Heart right ventricle (tissue), 16 donors: ENCODE data around the gene LRMDA. TPM values are rescaled to one million over a fixed set of nuclear protein-coding genes. Genes with fewer than 3 reads are reported as not detected.

Experiments
- ATAC-seq, 8 donors: fragments of 200-7000 bp; cut with Tn5 transposase; one replicate each; pipeline ENCODE4 v1.9.1; 2020; ENCODE audit warnings: mild to moderate bottlenecking in 8 of 8, moderate library complexity in 8 of 8, moderate number of reproducible peaks in 1 of 8
- DNase-seq, 2 donors: peaks; one replicate each; pipeline ENCODE4 v3.0.0-alpha.2; 2020
- H3K27ac ChIP-seq, 10 donors: fragments of 200-600 bp; sonication (generic) in 2 of 10; one replicate each; pipeline versions ENCODE4 v1.5.0 to v1.8.0; 2020 to 2022; ENCODE audit warnings: mild to moderate bottlenecking in 3 of 10
- H3K27me3 ChIP-seq, 7 donors: fragments of 200-600 bp; one replicate each; pipeline ENCODE4 v1.8.0; 2021 to 2022; ENCODE audit warnings: mild to moderate bottlenecking in 2 of 7
- H3K36me3 ChIP-seq, 9 donors: fragments of 200-600 bp; sonication (generic) in 1 of 9; one replicate each; pipeline versions ENCODE4 v1.5.0 to v1.8.0; 2020 to 2022; ENCODE audit warnings: mild to moderate bottlenecking in 2 of 9
- H3K4me1 ChIP-seq, 9 donors: fragments of 200-600 bp; sonication (generic) in 1 of 9; one replicate each; pipeline versions ENCODE4 v1.5.0 to v1.8.0; 2020 to 2022; ENCODE audit warnings: mild to moderate bottlenecking in 4 of 9
- H3K4me3 ChIP-seq, 10 donors: fragments of 200-600 bp; sonication (generic) in 2 of 10; one replicate each; pipeline versions ENCODE4 v1.5.0 to v1.8.0; 2020 to 2022; ENCODE audit warnings: mild to moderate bottlenecking in 7 of 10, moderate library complexity in 2 of 10
- H3K9me3 ChIP-seq, 11 donors: fragments of 200-600 bp in 10 of 11; sonication (generic) in 2 of 11; one replicate each; pipeline versions ENCODE4 v1.5.0 to v1.8.0; 2013 to 2022; ENCODE audit warnings: mild to moderate bottlenecking in 2 of 11, control low read depth in 1 of 11, moderate library complexity in 1 of 11
- WGBS, 2 donors: extraction: QIAGEN DNeasy Blood & Tissue Kit; methylation state at CpG; one replicate each; pipeline ENCODE4 v1.1.7; 2013; ENCODE audit warnings: inconsistent platforms in 1 of 2; 5-methylcytosine and 5-hydroxymethylcytosine counted together
- intact Hi-C, 10 donors: fragments of 100-400 bp; cut with DNase I; formaldehyde crosslinking; loops; one replicate each; pipeline versions ENCODE4 v1.11.1 to v1.14.2; 2022
- polyA plus RNA-seq, 2 donors: library from polyadenylated mRNA; stranded (reverse); fragments of 200-250 nt; gene quantifications; one replicate each; pipeline ENCODE4 v1.2.3, GENCODE V29; 2013
- total RNA-seq, 10 donors: library from RNA; stranded (reverse); fragmentation: NEBNext Ultra II Directional in 3 of 10; extraction: Animal tissue kit (Norgen Biotek cat#: 25700) in 3 of 10; gene quantifications; one replicate each; pipeline versions ENCODE4 v1.2.1 to v1.2.4, GENCODE V29; 2021 to 2023
- TF ChIP-seq, protein P1 (sequence below), 9 donors: fragments of 200-600 bp; sonication (generic) in 2 of 9; IDR thresholded peaks; one replicate each; pipeline versions ENCODE4 v1.5.0 to v1.8.0; 2021 to 2022; ENCODE audit warnings: antibody characterized with exemption in 9 of 9, mild to moderate bottlenecking in 5 of 9, moderate library complexity in 1 of 9
- donor health status: Arrhythmogenic right ventricular cardiomyopathy.
- donor health status: ischemic (EF 13 %, LVEDD 7.1; RV severe dilation, severe dysfunction).
- donor health status: healthy with polysubstance abuse.
- donor health status: DM: no; HTN: yes; CAD: no.
- donor health status: DM: no; HTN: no; CAD: no.
- donor health status: ischemic (EF 25% LVEDD 6.9; RV normal size, moderate dysfunction).
- donor health status: ischemic (EF 25% LVEDD 5.7; RV mildly dilated, moderate dysfunction).
- donor health status: healthy.
- donor health status: DM: yes; HTN: yes; CAD: no.
- donor health status: Ischemic cardiomyopathy.
- donor health status: ischemic (EF 35%, LVEDD 5.7; RV mildly dilated, moderate dysfunction).
- donor health status: nonischemic (EF 11% LVEDD 7.7; RV severe dilation, severe dysfunction).
- donor health status: DM: yes; HTN: yes; CAD: no.
- donor health status: PGD.
- donor health status: ischemic (EF 29% LVEDD 5.4; RV normal size, mild dysfunction).
- donor health status: nonischemic (EF 23%, LVEDD 6.1; RV moderate dilation, normal function).

Gene LRMDA
- total and polyA plus RNA-seq, 12 donors = 4.0 to 59.8 (median 12.7) TPM

DNA sequence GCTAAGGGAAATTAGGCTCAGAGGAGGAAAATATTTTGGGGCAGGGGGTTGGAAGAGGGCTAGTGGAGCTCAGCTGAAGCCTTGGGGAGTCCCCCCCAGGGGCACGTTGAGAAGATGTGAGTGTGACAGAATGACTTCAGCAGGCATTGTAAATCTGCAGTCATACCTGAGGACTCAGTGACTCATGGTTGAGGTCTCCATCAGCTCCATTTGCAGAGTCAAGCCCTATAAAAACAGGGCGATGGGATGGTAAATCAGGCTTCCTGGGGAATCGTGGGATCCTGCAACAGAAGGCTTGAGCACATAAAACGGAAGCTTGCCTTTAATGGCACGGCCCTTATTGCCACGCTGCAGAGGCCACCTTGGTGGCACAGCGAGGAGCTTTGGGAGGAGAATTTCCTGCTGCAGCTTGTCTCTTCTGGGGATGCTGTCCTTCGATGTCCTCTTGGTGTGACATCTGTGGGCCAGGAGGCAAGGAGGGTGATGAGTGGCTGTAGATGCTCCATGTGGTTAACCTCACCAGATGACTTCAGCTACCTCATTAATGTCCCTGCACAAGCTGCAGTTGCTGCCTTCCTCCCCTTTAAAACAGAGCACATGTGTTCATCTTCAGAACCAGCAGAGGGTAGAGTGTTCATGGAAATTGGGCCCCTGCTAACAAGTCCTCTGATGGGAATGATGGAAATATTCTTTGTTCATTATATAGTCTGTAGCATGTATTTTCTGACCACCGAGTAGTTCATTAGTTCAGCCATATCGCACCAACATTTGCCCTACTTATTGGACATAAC is 285.9 kb downstream of the LRMDA start:
- no peak overlapping the region for H3K4me3 ChIP-seq
- DNase-seq = no peak
- intact Hi-C loops = no loop called here

GRCh38 chr10:75718991-75719390 is 287.6 kb downstream of the LRMDA start:
- TF ChIP-seq, protein P1, sequence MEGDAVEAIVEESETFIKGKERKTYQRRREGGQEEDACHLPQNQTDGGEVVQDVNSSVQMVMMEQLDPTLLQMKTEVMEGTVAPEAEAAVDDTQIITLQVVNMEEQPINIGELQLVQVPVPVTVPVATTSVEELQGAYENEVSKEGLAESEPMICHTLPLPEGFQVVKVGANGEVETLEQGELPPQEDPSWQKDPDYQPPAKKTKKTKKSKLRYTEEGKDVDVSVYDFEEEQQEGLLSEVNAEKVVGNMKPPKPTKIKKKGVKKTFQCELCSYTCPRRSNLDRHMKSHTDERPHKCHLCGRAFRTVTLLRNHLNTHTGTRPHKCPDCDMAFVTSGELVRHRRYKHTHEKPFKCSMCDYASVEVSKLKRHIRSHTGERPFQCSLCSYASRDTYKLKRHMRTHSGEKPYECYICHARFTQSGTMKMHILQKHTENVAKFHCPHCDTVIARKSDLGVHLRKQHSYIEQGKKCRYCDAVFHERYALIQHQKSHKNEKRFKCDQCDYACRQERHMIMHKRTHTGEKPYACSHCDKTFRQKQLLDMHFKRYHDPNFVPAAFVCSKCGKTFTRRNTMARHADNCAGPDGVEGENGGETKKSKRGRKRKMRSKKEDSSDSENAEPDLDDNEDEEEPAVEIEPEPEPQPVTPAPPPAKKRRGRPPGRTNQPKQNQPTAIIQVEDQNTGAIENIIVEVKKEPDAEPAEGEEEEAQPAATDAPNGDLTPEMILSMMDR (IDR thresholded peaks at IDR 0.05) = no peak
- Histone ChIP-seq H3K27me3 (no peaks in the 10 kb centered on the region), H3K4me3 (no peak overlapping the region), H3K36me3 (no peaks in the 10 kb centered on the region), H3K9me3 (no peaks in the 10 kb centered on the region), H3K27ac (no peak overlapping the region), H3K4me1 (peaks cover 0 to 11% (median 0%) of the 10 kb centered on the region in 9 donors)
- DNase-seq = no peak
- ATAC-seq = no peak
- intact Hi-C loops = no loop called here

More for the DNA sequence above, 285.9 kb downstream of the LRMDA start:
- TF ChIP-seq, protein P1 (IDR thresholded peaks at IDR 0.05) = peak in 3 of 9 donors; percentile 16 to 35 (median 23)
- 92 to 94% methylated on average over 10 of the region's 10 CpGs for WGBS, 2 donors
- Histone ChIP-seq H3K27ac (no peak overlapping the region), H3K9me3 (no peaks in the 10 kb centered on the region), H3K36me3 (no peaks in the 10 kb centered on the region), H3K4me1 (peaks cover 0 to 14% (median 0%) of the 10 kb centered on the region in 9 donors), H3K27me3 (no peaks in the 10 kb centered on the region)
- no peak for ATAC-seq

DNA sequence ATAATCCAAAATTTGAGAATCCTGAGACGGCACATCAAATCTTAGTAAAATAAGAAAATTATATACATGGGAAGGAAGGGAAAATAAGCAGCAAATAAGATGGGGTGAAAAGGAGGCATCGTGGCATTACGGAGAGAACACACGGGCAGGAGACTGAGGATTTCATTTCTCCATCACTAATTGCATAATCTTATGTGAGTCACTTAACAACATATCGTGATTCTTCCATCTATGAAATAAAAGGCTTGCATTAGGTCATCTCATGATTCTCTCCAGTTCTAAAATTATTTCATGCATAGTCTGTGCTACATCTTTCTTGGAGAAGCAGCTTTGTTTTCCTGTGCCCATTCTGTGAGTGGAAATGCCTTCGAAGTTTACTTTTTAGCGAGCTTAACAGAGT is 288.7 kb downstream of the LRMDA start:
- no peaks in the 10 kb centered on the region for H3K36me3 ChIP-seq
- H3K9me3 ChIP-seq = no peaks in the 10 kb centered on the region

DNA sequence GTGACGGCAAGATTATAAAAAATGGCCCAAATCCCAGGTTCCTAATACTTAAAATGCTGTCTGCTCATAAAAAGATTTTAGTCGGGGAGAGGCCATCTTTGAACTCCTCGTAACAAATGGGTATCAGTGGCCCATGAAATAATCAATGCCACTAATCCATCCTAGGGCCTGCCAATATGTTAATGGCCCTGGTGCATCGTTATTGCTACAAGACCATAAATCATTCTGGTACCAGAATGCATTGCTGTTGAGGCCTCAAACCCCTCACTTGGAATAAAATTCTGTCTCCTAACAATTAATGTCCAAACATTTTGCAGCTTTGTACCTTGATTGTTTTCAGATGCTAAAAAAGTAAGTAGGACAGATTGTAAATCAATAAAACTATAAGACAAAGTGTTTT is 290.6 kb downstream of the LRMDA start:
- 98 to 99% methylated on average over 4 of the region's 4 CpGs for WGBS, 2 donors
- Histone ChIP-seq H3K4me3 (no peak overlapping the region), H3K4me1 (peaks cover 0 to 13% (median 0%) of the 10 kb centered on the region in 9 donors), H3K36me3 (no peaks in the 10 kb centered on the region), H3K9me3 (no peaks in the 10 kb centered on the region), H3K27ac (no peak overlapping the region), H3K27me3 (no peaks in the 10 kb centered on the region)
- ATAC-seq (no peak), DNase-seq (no peak)
- TF ChIP-seq, protein P1 (IDR thresholded peaks at IDR 0.05) = no peak
- intact Hi-C loops = no loop called here

More for the DNA sequence above, 288.7 kb downstream of the LRMDA start:
- TF ChIP-seq, protein P1 (IDR thresholded peaks at IDR 0.05) = no peak
- H3K4me1 ChIP-seq = peaks cover 0 to 13% (median 0%) of the 10 kb centered on the region in 9 donors
- intact Hi-C loops = no loop called here
- ATAC-seq = no peak
- 94% methylated on average over 7 of the region's 7 CpGs for WGBS, 2 donors
- H3K4me3 ChIP-seq = no peak overlapping the region
- no peak for DNase-seq
- no peak overlapping the region for H3K27ac ChIP-seq
- no peaks in the 10 kb centered on the region for H3K27me3 ChIP-seq
